ENCODE results near the gene HRH2.

GRCh38 chr5:175614861-175615260 lies 43.0 kb upstream of the HRH2 start:
- TF ChIP-seq TAF1 (IDR thresholded peaks at IDR 0.05; ENCODE audit: borderline replicate concordance, insufficient read depth, low read length) (no peak), POLR2AphosphoS5 (IDR thresholded peaks at IDR 0.05; ENCODE audit: low read depth, low read length) (no peak), SIN3A (IDR thresholded peaks at IDR 0.05; ENCODE audit: borderline replicate concordance, insufficient read depth, low read length) (no peak), REST (IDR thresholded peaks at IDR 0.05; ENCODE audit: insufficient read depth in 1 of 2, low read depth in 2 of 2, low read length in 2 of 2) (no peak)
